Liver (tissue), 9 donors: ENCODE data around the gene TPGS2. TPM values are rescaled to one million over a fixed set of nuclear protein-coding genes. Genes with fewer than 3 reads are reported as not detected.

Experiments used
- DNase-seq: peaks from one replicate; pipeline ENCODE4 v3.0.0-alpha.2; 2017; ENCODE audit warnings: low spot score
- H3K27ac ChIP-seq, 2 donors: one replicate each; pipeline ENCODE4 v1.7.0; 2013; ENCODE audit warnings: inconsistent platforms in 2 of 2, low read length in 2 of 2, control low read depth in 1 of 2, low read depth in 1 of 2, mild to moderate bottlenecking in 1 of 2
- H3K27me3 ChIP-seq, 4 donors: one replicate each; pipeline versions ENCODE4 v1.6.1 to v1.7.0; 2013; ENCODE audit warnings: low read length in 3 of 4, inconsistent platforms in 1 of 4, mild to moderate bottlenecking in 1 of 4, moderate library complexity in 1 of 4; ENCODE audit not compliant: control insufficient read depth in 4 of 4, insufficient read depth in 4 of 4
- H3K36me3 ChIP-seq, 4 donors: one replicate each; pipeline versions ENCODE4 v1.6.1 to v1.7.0; 2013; ENCODE audit warnings: low read length in 3 of 4, mild to moderate bottlenecking in 3 of 4, low read depth in 1 of 4, moderate library complexity in 1 of 4; ENCODE audit not compliant: control insufficient read depth in 4 of 4, insufficient read depth in 3 of 4
- H3K4me1 ChIP-seq, 4 donors: one replicate each; pipeline versions ENCODE4 v1.6.1 to v1.7.0; 2013; ENCODE audit warnings: low read length in 3 of 4, mild to moderate bottlenecking in 3 of 4, moderate library complexity in 1 of 4; ENCODE audit not compliant: control insufficient read depth in 4 of 4, insufficient read depth in 4 of 4
- H3K4me3 ChIP-seq, 3 donors: one replicate each; pipeline versions ENCODE4 v1.6.1 to v1.7.0; 2013; ENCODE audit warnings: low read length in 3 of 3, control low read depth in 1 of 3, low read depth in 1 of 3, mild to moderate bottlenecking in 1 of 3
- H3K9ac ChIP-seq, 2 donors: one replicate each; pipeline ENCODE4 v1.7.0; 2013; ENCODE audit warnings: low read length in 2 of 2, mild to moderate bottlenecking in 2 of 2, moderate library complexity in 2 of 2, control low read depth in 1 of 2, low read depth in 1 of 2
- H3K9me3 ChIP-seq, 4 donors: one replicate each; pipeline versions ENCODE4 v1.6.1 to v1.7.0; 2013; ENCODE audit warnings: low read length in 3 of 4; ENCODE audit not compliant: control insufficient read depth in 4 of 4
- FOXA1 ChIP-seq: IDR thresholded peaks from 2 replicates; pipeline ENCODE4 v1.6.1; 2016; ENCODE audit warnings: antibody characterized with exemption
- FOXA2 ChIP-seq: IDR thresholded peaks from 2 replicates; pipeline ENCODE4 v1.6.1; 2016; ENCODE audit warnings: antibody characterized with exemption
- HNF4G ChIP-seq: IDR thresholded peaks from 2 replicates; pipeline ENCODE4 v1.6.1; 2016; ENCODE audit warnings: antibody characterized with exemption
- NR2F2 ChIP-seq: IDR thresholded peaks from 2 replicates; pipeline ENCODE4 v1.6.1; 2016; ENCODE audit warnings: antibody characterized with exemption
- RXRA ChIP-seq, 2 donors: IDR thresholded peaks; 2 replicates each; pipeline ENCODE4 v1.6.1; 2017 to 2018; ENCODE audit warnings: antibody characterized with exemption in 2 of 2, mild to moderate bottlenecking in 1 of 2
- SP1 ChIP-seq: IDR thresholded peaks from 2 replicates; pipeline ENCODE4 v1.6.1; 2018; ENCODE audit warnings: antibody characterized with exemption, mild to moderate bottlenecking
- TAF1 ChIP-seq: conservative IDR thresholded peaks from 2 replicates; pipeline ENCODE4 v1.6.1; 2016; ENCODE audit warnings: antibody characterized with exemption, mild to moderate bottlenecking
- YY1 ChIP-seq: IDR thresholded peaks from 2 replicates; pipeline ENCODE4 v1.6.1; 2016; ENCODE audit warnings: antibody characterized with exemption, mild to moderate bottlenecking
- ZBTB33 ChIP-seq: IDR thresholded peaks from 2 replicates; pipeline ENCODE4 v1.6.1; 2016; ENCODE audit warnings: antibody characterized with exemption
- WGBS: extraction: QIAGEN DNeasy Blood & Tissue Kit; methylation state at CpG from one replicate; pipeline ENCODE4 v1.1.7; 2013; 5-methylcytosine and 5-hydroxymethylcytosine counted together
- polyA plus RNA-seq, 2 donors: library from polyadenylated mRNA; stranded (reverse) in 1 of 2; unstranded in 1 of 2; fragments of 200-250 nt in 1 of 2; fragments of >200 nt in 1 of 2; fragmentation: Nextera tagmentation in 1 of 2; extraction: Ambion mirVana in 1 of 2; gene quantifications; one replicate each; pipeline versions ENCODE4 v1.2.1 to v1.2.3, GENCODE V29; 2013 to 2015
- total RNA-seq, 2 donors: library from RNA; depleted of rRNA; stranded (reverse); fragments of >200 nt; gene quantifications; one replicate each; pipeline ENCODE4 v1.2.3, GENCODE V29; 2014
- TF ChIP-seq, protein P1 (sequence below): IDR thresholded peaks from 2 replicates; pipeline ENCODE4 v1.6.1; 2016; ENCODE audit warnings: antibody characterized with exemption, mild to moderate bottlenecking
- TF ChIP-seq, protein P2 (sequence below): IDR thresholded peaks from 2 replicates; pipeline ENCODE4 v1.6.1; 2016; ENCODE audit warnings: antibody characterized with exemption
- donor health status: healthy.
- donor health status: healthy.
- donor health status: healthy.
- donor health status: healthy.
- donor health status: healthy.

Gene TPGS2
- total and polyA plus RNA-seq, 4 donors: 20.2 to 57.4 (median 21.2) TPM

GRCh38 chr18:36805105-36805504 is 23.7 kb downstream of the TPGS2 start:
- TF ChIP-seq, protein P1, sequence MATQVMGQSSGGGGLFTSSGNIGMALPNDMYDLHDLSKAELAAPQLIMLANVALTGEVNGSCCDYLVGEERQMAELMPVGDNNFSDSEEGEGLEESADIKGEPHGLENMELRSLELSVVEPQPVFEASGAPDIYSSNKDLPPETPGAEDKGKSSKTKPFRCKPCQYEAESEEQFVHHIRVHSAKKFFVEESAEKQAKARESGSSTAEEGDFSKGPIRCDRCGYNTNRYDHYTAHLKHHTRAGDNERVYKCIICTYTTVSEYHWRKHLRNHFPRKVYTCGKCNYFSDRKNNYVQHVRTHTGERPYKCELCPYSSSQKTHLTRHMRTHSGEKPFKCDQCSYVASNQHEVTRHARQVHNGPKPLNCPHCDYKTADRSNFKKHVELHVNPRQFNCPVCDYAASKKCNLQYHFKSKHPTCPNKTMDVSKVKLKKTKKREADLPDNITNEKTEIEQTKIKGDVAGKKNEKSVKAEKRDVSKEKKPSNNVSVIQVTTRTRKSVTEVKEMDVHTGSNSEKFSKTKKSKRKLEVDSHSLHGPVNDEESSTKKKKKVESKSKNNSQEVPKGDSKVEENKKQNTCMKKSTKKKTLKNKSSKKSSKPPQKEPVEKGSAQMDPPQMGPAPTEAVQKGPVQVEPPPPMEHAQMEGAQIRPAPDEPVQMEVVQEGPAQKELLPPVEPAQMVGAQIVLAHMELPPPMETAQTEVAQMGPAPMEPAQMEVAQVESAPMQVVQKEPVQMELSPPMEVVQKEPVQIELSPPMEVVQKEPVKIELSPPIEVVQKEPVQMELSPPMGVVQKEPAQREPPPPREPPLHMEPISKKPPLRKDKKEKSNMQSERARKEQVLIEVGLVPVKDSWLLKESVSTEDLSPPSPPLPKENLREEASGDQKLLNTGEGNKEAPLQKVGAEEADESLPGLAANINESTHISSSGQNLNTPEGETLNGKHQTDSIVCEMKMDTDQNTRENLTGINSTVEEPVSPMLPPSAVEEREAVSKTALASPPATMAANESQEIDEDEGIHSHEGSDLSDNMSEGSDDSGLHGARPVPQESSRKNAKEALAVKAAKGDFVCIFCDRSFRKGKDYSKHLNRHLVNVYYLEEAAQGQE: no peak
- TF ChIP-seq HNF4G (no peak), FOXA2 (no peak), TAF1 (no peak)
- DNase-seq: no peak
- Histone ChIP-seq H3K27me3 (no peaks in the 10 kb centered on the region), H3K36me3 (peaks cover 0 to 13% (median 8%) of the 10 kb centered on the region in 4 donors), H3K4me1 (peaks cover 0 to 3% (median 1%) of the 10 kb centered on the region in 4 donors), H3K4me3 (no peak overlapping the region), H3K9me3 (no peaks in the 10 kb centered on the region), H3K27ac (no peak overlapping the region), H3K9ac (no peak overlapping the region)
- 98% methylated on average over 2 of the region's 2 CpGs for WGBS

GRCh38 chr18:36798738-36799473 is 29.9 kb downstream of the TPGS2 start:
- H3K9ac ChIP-seq: no peak overlapping the region
- H3K27me3 ChIP-seq: no peaks in the 10 kb centered on the region
- no peak for TF ChIP-seq FOXA1
- no peak for TF ChIP-seq NR2F2
- no peak for TF ChIP-seq YY1
- no peak for TF ChIP-seq TAF1
- TF ChIP-seq RXRA (IDR thresholded peaks at IDR 0.05): no peak
- TF ChIP-seq HNF4G: no peak
- H3K4me3 ChIP-seq: no peak overlapping the region
- peaks cover 0 to 17% (median 8%) of the 10 kb centered on the region in 4 donors for H3K36me3 ChIP-seq
- H3K27ac ChIP-seq: no peak overlapping the region
- DNase-seq: no peak
- H3K4me1 ChIP-seq: no peaks in the 10 kb centered on the region
- H3K9me3 ChIP-seq: no peaks in the 10 kb centered on the region
- 96% methylated on average over 3 of the region's 3 CpGs for WGBS

DNA sequence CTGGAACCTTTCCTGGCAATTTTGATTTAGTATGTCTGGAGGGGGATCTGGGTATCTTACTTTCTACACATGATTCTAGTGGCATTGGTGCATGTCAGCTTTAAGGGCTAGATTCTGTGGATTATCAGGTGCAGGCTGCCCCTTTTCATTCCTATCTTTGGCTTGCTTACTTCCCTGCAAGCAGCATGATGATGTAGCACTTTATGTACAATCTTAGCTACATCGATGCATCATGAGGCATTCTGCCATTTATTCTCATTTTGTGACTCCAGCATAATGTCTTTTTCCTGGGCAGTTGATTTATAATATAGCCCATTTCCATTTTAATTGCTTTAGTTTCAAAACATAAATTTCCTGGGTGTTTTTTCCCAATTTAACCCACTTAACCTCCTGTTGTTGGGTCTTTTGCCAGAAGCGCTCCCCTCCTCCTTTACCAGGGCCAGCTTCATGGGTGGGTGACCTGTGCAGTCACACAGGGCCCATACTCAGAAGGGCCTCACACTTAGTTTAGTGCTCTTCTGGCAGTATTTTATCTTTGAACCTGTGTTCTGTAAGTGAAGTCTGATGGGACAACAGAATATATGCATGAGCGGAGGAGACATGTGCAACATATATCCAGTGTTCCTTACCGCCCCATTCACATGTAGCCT is 36.0 kb downstream of the TPGS2 start:
- TF ChIP-seq YY1 (no peak), ZBTB33 (no peak), SP1 (no peak), TAF1 (no peak), FOXA2 (no peak), NR2F2 (no peak)
- TF ChIP-seq, protein P2, sequence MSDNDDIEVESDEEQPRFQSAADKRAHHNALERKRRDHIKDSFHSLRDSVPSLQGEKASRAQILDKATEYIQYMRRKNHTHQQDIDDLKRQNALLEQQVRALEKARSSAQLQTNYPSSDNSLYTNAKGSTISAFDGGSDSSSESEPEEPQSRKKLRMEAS: no peak
- 96% methylated on average over 4 of the region's 4 CpGs for WGBS

More for the DNA sequence above, 36.0 kb downstream of the TPGS2 start:
- Histone ChIP-seq H3K4me3 (no peak overlapping the region), H3K4me1 (no peaks in the 10 kb centered on the region), H3K9me3 (no peaks in the 10 kb centered on the region), H3K27ac (no peak overlapping the region), H3K27me3 (no peaks in the 10 kb centered on the region), H3K36me3 (peaks cover 0 to 10% (median 5%) of the 10 kb centered on the region in 4 donors), H3K9ac (no peak overlapping the region)
- no peak for DNase-seq
